Amniotic stem cell (primary cell): ENCODE measurements around the gene SHANK1.
"Not testable (repeated sequence)": the region's sequence is repeated elsewhere in the genome, so short reads cannot be mapped to it uniquely, and the experiment has no call there.

Source experiments
- DNase-seq: peaks from one replicate; lab custom pipeline; 2025; lab: John Stamatoyannopoulos, UW

Gene SHANK1

GRCh38 chr19:50719566-50719965, at the start of gene SHANK1:
TSS of gene SHANK1 (minus strand) at chr19:50719802. CDS start at chr19:50716919, 2,883 bp downstream.
- no peak for DNase-seq

- no peak for DNase-seq
Observed at GRCh38 chr19:50768277-50768676, 48.7 kb upstream of the SHANK1 start.

- not testable (repeated sequence) for DNase-seq
Observed at GRCh38 chr19:50767263-50767662, 47.7 kb upstream of the SHANK1 start.

GRCh38 chr19:50766746-50767145, 47.1 kb upstream of the SHANK1 start:
- DNase-seq = not testable (repeated sequence)

GRCh38 chr19:50764409-50764808, 44.8 kb upstream of the SHANK1 start:
- DNase-seq = no peak

- DNase-seq = not testable (repeated sequence)
Observed at GRCh38 chr19:50763521-50763920, 43.9 kb upstream of the SHANK1 start.

- DNase-seq = not testable (repeated sequence)
Observed at GRCh38 chr19:50761501-50761900, 41.9 kb upstream of the SHANK1 start.

GRCh38 chr19:50759886-50760285, 40.3 kb upstream of the SHANK1 start:
- DNase-seq = no peak

- not testable (repeated sequence) for DNase-seq
Observed at GRCh38 chr19:50759076-50759475, 39.5 kb upstream of the SHANK1 start.

- not testable (repeated sequence) for DNase-seq
Observed at GRCh38 chr19:50757624-50758023, 38.0 kb upstream of the SHANK1 start.

- DNase-seq = not testable (repeated sequence)
Observed at GRCh38 chr19:50756244-50756643, 36.6 kb upstream of the SHANK1 start.

- no peak for DNase-seq
Observed at GRCh38 chr19:50753879-50754278, 34.3 kb upstream of the SHANK1 start.

- no peak for DNase-seq
Observed at GRCh38 chr19:50750010-50750409, 30.4 kb upstream of the SHANK1 start.

GRCh38 chr19:50749490-50749889, 29.9 kb upstream of the SHANK1 start:
- DNase-seq = no peak

- not testable (repeated sequence) for DNase-seq
Observed at GRCh38 chr19:50747141-50747540, 27.5 kb upstream of the SHANK1 start.

GRCh38 chr19:50745221-50745620, 25.6 kb upstream of the SHANK1 start:
- DNase-seq = no peak

GRCh38 chr19:50743537-50743936, 23.9 kb upstream of the SHANK1 start:
- no peak for DNase-seq

- DNase-seq = no peak
Observed at GRCh38 chr19:50741179-50741933, 21.8 kb upstream of the SHANK1 start.

GRCh38 chr19:50739914-50740426, 20.4 kb upstream of the SHANK1 start:
- DNase-seq = no peak

- no peak for DNase-seq
Observed at GRCh38 chr19:50739132-50739913, 19.7 kb upstream of the SHANK1 start.

- no peak for DNase-seq
Observed at GRCh38 chr19:50736338-50736737, 16.7 kb upstream of the SHANK1 start.

GRCh38 chr19:50735869-50736268, 16.3 kb upstream of the SHANK1 start:
- no peak for DNase-seq

GRCh38 chr19:50729894-50730293, 10.3 kb upstream of the SHANK1 start:
- DNase-seq = no peak
